Panc1 (cell line): ENCODE results near the gene TMEM132E. TPM values are rescaled to one million over a fixed set of nuclear protein-coding genes. Genes with fewer than 3 reads are reported as not detected.

ENCODE experiments used
- ATAC-seq: fragments of 200-7000 bp; cut with Tn5 transposase; 2 replicates; pipeline ENCODE4 v1.9.1; 2020; ENCODE audit warnings: mild to moderate bottlenecking, moderate library complexity
- BruUV-seq: library from RNA; stranded (reverse); fragments of 400-500 nt; replicated peaks from 2 replicates; lab custom pipeline; 2021; lab: Mats Ljungman, UMichigan
- CTCF ChIA-PET: fragments of 300-600 bp; sonication (Branson Sonifier 250); formaldehyde crosslinking; loops from one replicate; lab custom pipeline; 2022; ENCODE audit warnings: antibody characterized with exemption; lab: Charles Lee
- POLR2A ChIA-PET: fragments of 300-600 bp; sonication (Branson Sonifier 250); formaldehyde crosslinking; loops from one replicate; lab custom pipeline; 2022; ENCODE audit warnings: antibody characterized with exemption; lab: Charles Lee
- DNase-seq: peaks from one replicate; pipeline ENCODE4 v3.0.0-alpha.2; 2010; ENCODE audit warnings: low read depth, low spot score
- H3K27ac ChIP-seq: 2 replicates; pipeline ENCODE4 v1.5.1; 2011; ENCODE audit warnings: mild to moderate bottlenecking, low read length, inconsistent platforms
- H3K27me3 ChIP-seq: fragments of 200-500 bp; sonication (Bioruptor generic); 2 replicates; pipeline ENCODE4 v1.6.0; 2014; ENCODE audit warnings: low read length, inconsistent platforms; ENCODE audit not compliant: control insufficient read depth, insufficient read depth
- H3K36me3 ChIP-seq: fragments of 200-500 bp; sonication (Bioruptor generic); 2 replicates; pipeline ENCODE4 v1.5.1; 2014; ENCODE audit warnings: inconsistent platforms, mild to moderate bottlenecking, low read length, moderate library complexity; ENCODE audit not compliant: control insufficient read depth, insufficient read depth
- H3K4me1 ChIP-seq: 2 replicates; pipeline ENCODE4 v1.5.1; 2011; ENCODE audit warnings: inconsistent platforms, mild to moderate bottlenecking, low read length, moderate library complexity; ENCODE audit not compliant: control insufficient read depth, insufficient read depth
- H3K4me3 ChIP-seq, 2 experiments: 2 replicates each; pipeline ENCODE4 v1.5.1; 2011 to 2012; ENCODE audit warnings: low read depth in 2 of 2, low read length in 2 of 2, mild to moderate bottlenecking in 2 of 2, inconsistent platforms in 1 of 2, moderate library complexity in 1 of 2
- H3K9me3 ChIP-seq: fragments of 200-500 bp; sonication (Bioruptor generic); 2 replicates; pipeline ENCODE4 v1.5.1; 2014; ENCODE audit warnings: low read depth, mild to moderate bottlenecking, inconsistent platforms, low read length, moderate library complexity; ENCODE audit not compliant: control insufficient read depth, insufficient read depth
- CTCF ChIP-seq: fragments of 450-650 bp; IDR thresholded peaks from 2 replicates; pipeline ENCODE4 v1.5.1; 2017; ENCODE audit warnings: mild to moderate bottlenecking
- POLR2AphosphoS5 ChIP-seq: IDR thresholded peaks from 2 replicates; pipeline ENCODE4 v1.6.1; 2012; ENCODE audit warnings: mild to moderate bottlenecking, low read depth, low read length, moderate library complexity
- REST ChIP-seq, 2 experiments: IDR thresholded peaks; 2 replicates each; pipeline ENCODE4 v1.6.1; 2011 to 2012; ENCODE audit warnings: low read depth in 2 of 2, control low read depth in 1 of 2, low read length in 1 of 2, mild to moderate bottlenecking in 1 of 2, moderate library complexity in 1 of 2; ENCODE audit not compliant: insufficient read depth in 1 of 2
- SIN3A ChIP-seq: IDR thresholded peaks from 2 replicates; pipeline ENCODE4 v1.6.1; 2012; ENCODE audit warnings: low read depth, mild to moderate bottlenecking, low read length, moderate library complexity, borderline replicate concordance; ENCODE audit not compliant: insufficient read depth
- TCF7L2 ChIP-seq: IDR thresholded peaks from 2 replicates; pipeline ENCODE4 v1.6.1; 2011; ENCODE audit warnings: mild to moderate bottlenecking, low read depth, low read length, inconsistent platforms
- in situ Hi-C: cut with HindIII; loops from 2 replicates; pipeline ENCODE4 v1.10.0; 2016; ENCODE audit warnings: low sequenced_read_pairs, low pct_unique_long_range_greater_than_20kb
- intact Hi-C: fragments of 100-400 bp; cut with micrococcal nuclease; formaldehyde crosslinking; loops from one replicate; pipeline ENCODE4 v1.10.0; 2022; ENCODE audit not compliant: unreplicated experiment
- total RNA-seq: library from RNA; stranded (reverse); gene quantifications from one replicate; pipeline ENCODE4 v1.2.1, GENCODE V29; 2021; ENCODE audit not compliant: unreplicated experiment

Gene TMEM132E
- total RNA-seq, 1 experiment from 2014 or later, result not detected

- no peak overlapping the region; a peak in 1 of 4 replicates for H3K4me3 ChIP-seq
- ChIA-PET POLR2A (no interaction called here), CTCF (no interaction called here)
Measured at GRCh38 chr17:34580685-34581445, 1.5 kb downstream of the TMEM132E start.

GRCh38 chr17:34581446-34582184 lies 2.2 kb downstream of the TMEM132E start:
- Histone ChIP-seq H3K27ac (no peak overlapping the region), H3K9me3 (no peaks in the 10 kb centered on the region), H3K36me3 (no peaks in the 10 kb centered on the region), H3K27me3 (peaks cover 27% of the 10 kb centered on the region; the same call in 1 of the 2 replicates), H3K4me1 (peaks cover 10% of the 10 kb centered on the region), H3K4me3 (no peak overlapping the region)
- no peak for TF ChIP-seq CTCF
- TF ChIP-seq POLR2AphosphoS5, result no peak
- no TSS peak for BruUV-seq
- intact Hi-C loops (no loop called here), in situ Hi-C loops (no loop called here)
- POLR2A ChIA-PET, result no interaction called here
- ATAC-seq, result no peak
- CTCF ChIA-PET, result no interaction called here
- no peak for DNase-seq

More at GRCh38 chr17:34580685-34581445, 1.5 kb downstream of the TMEM132E start:
- intact Hi-C loops, result no loop called here
- BruUV-seq, result no TSS peak
- H3K4me1 ChIP-seq, result peaks cover 10% of the 10 kb centered on the region
- peaks cover 29% of the 10 kb centered on the region; the same call in 1 of the 2 replicates for H3K27me3 ChIP-seq
- ATAC-seq (peak; percentile 5; the same call in 1 of the 2 replicates), DNase-seq (no peak)
- H3K9me3 ChIP-seq, result no peaks in the 10 kb centered on the region
- TF ChIP-seq CTCF, result peak; percentile 20; the same call in 1 of the 2 replicates
- TF ChIP-seq POLR2AphosphoS5, result no peak
- in situ Hi-C loops, result no loop called here
- no peak overlapping the region for H3K27ac ChIP-seq
- no peaks in the 10 kb centered on the region for H3K36me3 ChIP-seq

- Histone ChIP-seq H3K9me3 (no peaks in the 10 kb centered on the region), H3K27ac (no peak overlapping the region), H3K4me3 (no peak overlapping the region), H3K36me3 (no peaks in the 10 kb centered on the region), H3K27me3 (peaks cover 30% of the 10 kb centered on the region; the same call in 1 of the 2 replicates), H3K4me1 (peaks cover 10% of the 10 kb centered on the region)
- DNase-seq, result no peak
- POLR2A ChIA-PET, result no interaction called here
- TF ChIP-seq TCF7L2 (no peak), POLR2AphosphoS5 (no peak), CTCF (no peak), REST (IDR thresholded peaks at IDR 0.05; ENCODE audit: insufficient read depth in 1 of 2, low read depth in 2 of 2, low read length in 1 of 2) (no peak), SIN3A (no peak)
- intact Hi-C loops (no loop called here), in situ Hi-C loops (no loop called here)
- no peak for ATAC-seq
- BruUV-seq, result no TSS peak
- CTCF ChIA-PET, result no interaction called here
Measured at GRCh38 chr17:34582185-34582900, 3.0 kb downstream of the TMEM132E start.
